ENCODE measurements around the gene SRSF7.
"Not testable (repeated sequence)": the region's sequence is repeated elsewhere in the genome, so short reads cannot be mapped to it uniquely, and the experiment has no call there.

The SRSF7 gene

GRCh38 chr2:38750891-38751595, at the start of gene SRSF7:
TSS of gene SRSF7 (minus strand) at chr2:38751361. CDS start at chr2:38751256, 105 bp downstream.
- peak; percentile 97 for DNase-seq (ENCODE audit: low read depth)

GRCh38 chr2:38797953-38798352, 46.8 kb upstream of the SRSF7 start:
- DNase-seq (ENCODE audit: low read depth), result no peak

- no peak for DNase-seq (ENCODE audit: low read depth)
Observed at GRCh38 chr2:38797250-38797676, 46.1 kb upstream of the SRSF7 start.

GRCh38 chr2:38795016-38795415, 43.9 kb upstream of the SRSF7 start:
- DNase-seq (ENCODE audit: low read depth), result not testable (repeated sequence)

DNA sequence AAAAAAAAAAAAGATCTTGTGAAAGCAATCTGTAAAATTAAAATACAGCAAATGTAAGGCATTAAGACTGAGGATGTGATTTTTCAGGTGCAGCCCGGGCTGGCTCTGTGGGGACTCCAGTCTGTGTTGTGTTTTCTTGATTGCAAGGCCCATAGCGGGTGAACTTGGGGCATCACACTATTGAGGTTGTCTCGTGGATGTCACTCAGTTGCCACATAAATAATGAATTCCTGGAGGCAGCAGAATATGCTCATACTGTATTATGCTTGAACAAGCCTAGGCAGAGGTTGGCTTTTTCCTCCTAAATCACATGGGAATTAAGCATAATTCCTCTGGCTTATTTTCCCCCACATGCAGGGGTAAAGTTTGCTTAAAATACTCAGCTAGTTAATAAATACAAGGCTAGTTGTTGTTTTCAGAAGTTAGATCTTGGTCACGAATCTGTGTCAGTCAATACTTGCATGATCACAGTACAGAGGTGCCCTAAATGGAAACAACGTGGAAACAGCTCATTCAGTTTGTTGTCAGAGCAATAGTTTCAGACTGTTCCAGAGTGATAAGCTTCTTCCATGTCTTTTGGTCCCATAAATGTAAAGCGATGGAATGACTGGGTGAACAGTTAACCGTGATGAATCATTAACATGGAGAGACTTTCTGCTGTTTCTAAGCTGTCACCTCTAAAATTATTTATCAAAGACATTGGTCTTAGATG, 43.2 kb upstream of the SRSF7 start:
- DNase-seq (ENCODE audit: low read depth), result no peak

DNA sequence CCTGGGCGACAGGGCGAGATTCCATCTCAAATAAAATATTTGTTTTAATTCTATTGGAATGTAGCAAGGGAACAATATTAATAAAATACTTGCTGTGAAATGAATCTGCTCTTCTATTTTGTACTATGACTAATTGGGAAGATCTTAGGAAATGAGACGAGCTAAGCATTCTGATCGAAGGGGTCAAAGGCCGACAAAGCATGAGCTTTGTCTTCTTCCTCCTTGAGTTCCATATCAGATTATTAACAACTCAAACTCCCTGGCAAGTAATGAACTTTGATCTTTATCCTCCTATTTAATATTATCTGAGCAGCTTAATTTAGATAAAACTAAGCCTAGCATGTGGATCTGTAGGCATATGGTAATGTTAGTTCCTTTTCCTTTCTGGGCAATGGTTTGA, 42.4 kb upstream of the SRSF7 start:
- DNase-seq (ENCODE audit: low read depth), result no peak

GRCh38 chr2:38792751-38793150, 41.6 kb upstream of the SRSF7 start:
- no peak for DNase-seq (ENCODE audit: low read depth)

- not testable (repeated sequence) for DNase-seq (ENCODE audit: low read depth)
Observed at GRCh38 chr2:38792321-38792720, 41.2 kb upstream of the SRSF7 start.

- no peak for DNase-seq (ENCODE audit: low read depth)
Observed at GRCh38 chr2:38791744-38792143, 40.6 kb upstream of the SRSF7 start.

- DNase-seq (ENCODE audit: low read depth), result no peak
Observed at GRCh38 chr2:38789691-38790090, 38.5 kb upstream of the SRSF7 start.

DNA sequence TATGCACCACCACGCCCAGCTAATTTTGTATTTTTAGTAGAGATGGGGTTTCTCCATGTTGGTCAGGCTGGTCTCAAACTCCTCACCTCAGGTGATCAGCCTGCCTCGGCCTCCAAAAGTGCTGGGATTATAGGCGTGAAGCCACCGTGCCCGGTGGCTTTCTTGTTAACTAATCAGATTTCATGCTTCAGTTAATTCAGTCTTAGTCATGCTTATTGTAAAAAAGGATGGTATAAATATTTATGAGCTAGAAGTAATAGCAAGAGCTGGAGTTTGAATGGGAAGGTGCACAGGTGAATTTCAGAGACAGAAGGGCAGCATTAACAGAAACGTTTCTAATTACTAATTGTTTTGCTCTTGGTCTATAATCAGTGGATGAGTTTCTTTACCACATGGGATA, 37.1 kb upstream of the SRSF7 start:
- no peak for DNase-seq (ENCODE audit: low read depth)

GRCh38 chr2:38783586-38783985, 32.4 kb upstream of the SRSF7 start:
- no peak for DNase-seq (ENCODE audit: low read depth)

DNA sequence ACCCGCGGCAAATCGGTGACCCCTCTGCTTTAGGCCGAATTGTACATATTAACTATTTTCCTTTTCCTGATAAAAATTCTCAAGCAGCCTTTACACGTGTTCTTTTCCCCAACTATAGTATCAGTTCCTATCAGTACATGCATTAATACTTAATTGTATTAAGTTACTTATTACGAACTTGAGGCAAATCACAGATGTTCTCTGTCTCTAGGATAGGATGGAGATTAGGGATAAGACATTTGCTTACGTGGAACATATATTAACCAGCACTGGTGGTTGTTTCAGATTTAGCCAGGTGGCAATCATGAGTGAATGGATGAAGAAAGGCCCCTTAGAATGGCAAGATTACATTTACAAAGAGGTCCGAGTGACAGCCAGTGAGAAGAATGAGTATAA, 27.5 kb upstream of the SRSF7 start:
- DNase-seq (ENCODE audit: low read depth), result no peak

DNA sequence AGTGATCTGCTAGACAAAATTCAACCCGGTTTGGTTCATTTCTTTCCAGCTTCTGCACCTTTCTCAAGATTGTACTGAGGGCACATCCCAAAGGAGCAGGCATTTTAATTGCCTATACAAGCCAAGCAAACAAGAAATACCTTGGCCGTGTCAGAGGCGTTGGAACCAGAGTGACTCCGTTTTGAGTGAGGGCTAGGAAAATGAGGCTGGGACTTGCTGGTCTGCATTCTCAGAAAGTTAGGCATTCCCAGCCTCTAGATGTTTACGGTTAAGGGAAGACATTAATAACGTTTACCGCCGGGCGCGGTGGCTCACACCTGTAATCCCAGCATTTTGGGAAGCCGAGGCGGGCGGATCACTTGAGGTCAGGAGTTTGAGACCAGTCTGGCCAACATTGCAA, 25.4 kb upstream of the SRSF7 start:
- no peak for DNase-seq (ENCODE audit: low read depth)

DNA sequence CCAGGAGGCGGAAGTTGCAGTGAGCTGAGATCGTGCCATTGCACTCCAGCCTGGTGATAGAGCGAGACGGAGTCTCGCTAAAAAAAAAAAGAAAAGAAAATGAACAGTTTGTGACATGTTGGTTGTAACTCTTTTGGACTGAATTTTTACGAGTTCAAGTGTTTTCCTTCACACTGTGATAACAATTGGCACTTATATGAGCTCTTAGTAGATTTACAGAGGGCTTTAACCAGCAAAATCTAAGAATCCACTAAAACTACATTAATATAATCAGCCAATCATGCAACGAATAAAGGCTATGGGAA, 24.7 kb upstream of the SRSF7 start:
- DNase-seq (ENCODE audit: low read depth), result no peak

GRCh38 chr2:38775097-38775920, 24.1 kb upstream of the SRSF7 start:
- DNase-seq (ENCODE audit: low read depth), result no peak

DNA sequence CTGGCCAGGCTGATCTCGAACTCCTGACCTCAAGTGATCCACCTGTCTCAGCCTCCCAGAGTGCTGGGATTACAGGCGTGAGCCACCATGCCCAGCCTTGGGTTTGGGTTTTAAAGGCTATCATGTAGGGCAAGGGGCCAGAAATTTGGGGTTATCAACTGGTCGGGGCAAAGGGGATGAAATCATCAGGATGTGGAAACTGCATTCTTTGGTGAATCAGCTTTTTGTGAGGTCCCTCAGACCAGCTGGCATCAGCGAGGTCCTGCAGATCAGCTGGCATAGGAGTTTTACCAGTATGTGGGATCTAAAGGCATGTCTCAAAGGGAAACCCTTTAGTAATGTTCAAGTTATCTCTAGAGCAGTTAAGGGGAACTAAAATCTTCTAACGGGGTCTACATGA, 20.5 kb upstream of the SRSF7 start:
- no peak for DNase-seq (ENCODE audit: low read depth)

DNA sequence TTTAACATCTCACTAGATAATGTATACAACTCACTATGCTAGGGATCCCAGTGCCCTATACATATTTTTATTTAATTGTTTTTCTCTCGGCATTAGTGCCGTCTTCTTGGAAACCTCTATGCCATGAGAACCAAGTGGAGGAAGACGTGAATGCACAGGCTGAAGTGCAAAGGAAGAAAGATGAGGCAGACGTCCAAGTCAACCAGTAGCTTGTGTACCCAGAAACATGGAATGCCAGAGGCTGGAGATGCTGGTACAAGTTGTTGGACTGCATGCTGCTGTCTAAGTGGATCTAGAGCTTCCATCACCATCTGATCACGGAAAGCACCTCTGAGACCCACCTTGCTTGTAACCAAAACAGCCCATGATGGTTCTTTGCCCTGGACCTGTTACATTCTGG, 14.4 kb upstream of the SRSF7 start:
- no peak for DNase-seq (ENCODE audit: low read depth)

DNA sequence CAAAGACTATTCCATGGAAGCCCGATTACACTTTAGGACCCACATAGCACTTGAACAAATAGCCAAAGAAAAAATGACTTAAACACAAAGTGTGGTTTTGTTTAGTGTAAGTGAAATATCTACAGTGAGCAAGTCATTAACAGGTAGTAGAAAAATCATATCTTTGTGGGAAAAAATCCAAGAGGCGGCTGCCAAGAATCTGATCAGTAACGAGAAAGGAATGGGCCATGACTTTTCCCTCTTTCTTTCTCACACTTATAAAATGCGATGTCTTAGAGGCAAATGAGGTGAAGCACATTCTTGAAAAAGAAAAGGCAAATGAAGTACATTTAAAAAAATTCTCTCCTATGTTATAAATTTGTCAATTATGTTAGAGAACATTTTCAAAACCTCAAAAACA, 14.0 kb upstream of the SRSF7 start:
- no peak for DNase-seq (ENCODE audit: low read depth)

- no peak for DNase-seq (ENCODE audit: low read depth)
Observed at GRCh38 chr2:38763728-38764127, 12.6 kb upstream of the SRSF7 start.

DNA sequence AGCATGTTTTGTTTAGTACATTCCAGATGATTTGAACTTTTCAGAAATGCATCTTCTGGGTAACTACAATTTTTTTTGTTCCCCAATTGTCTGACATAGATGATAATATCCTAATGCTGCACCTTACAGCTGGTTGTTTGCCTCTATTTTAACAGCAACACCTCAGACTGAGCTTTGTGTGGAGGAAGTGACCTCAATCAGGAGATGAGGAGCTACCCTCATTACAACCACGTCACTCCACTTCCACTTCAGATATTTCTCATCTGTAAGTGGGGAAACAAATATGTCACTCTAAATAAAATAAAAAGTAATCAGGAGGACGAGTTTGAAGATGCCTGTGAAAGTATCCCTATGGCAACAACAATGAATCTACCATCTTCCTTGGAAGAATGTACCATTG, 12.1 kb upstream of the SRSF7 start:
- no peak for DNase-seq (ENCODE audit: low read depth)

DNA sequence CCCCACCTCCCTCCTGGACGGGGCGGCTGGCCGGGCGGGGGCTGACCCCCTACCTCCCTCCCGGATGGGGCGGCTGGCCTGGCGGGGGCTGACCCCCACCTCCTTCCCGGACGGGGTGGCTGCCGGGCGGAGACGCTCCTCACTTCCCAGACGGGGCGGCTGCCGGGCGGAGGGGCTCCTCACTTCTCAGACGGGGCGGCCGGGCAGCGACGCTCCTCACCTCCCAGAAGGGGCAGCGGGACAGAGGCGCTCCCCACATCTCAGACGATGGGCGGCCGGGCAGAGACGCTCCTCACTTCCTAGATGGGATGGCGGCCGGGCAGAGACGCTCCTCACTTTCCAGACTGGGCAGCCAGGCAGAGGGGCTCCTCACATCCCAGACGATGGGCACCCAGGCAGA, 4.7 kb upstream of the SRSF7 start:
- DNase-seq (ENCODE audit: low read depth), result not testable (repeated sequence)

- no peak for DNase-seq (ENCODE audit: low read depth)
Observed at GRCh38 chr2:38754506-38754905, 3.3 kb upstream of the SRSF7 start.
